Small intestine (tissue), 7 donors: ENCODE results near the gene RPS6KA2. TPM values are rescaled to one million over a fixed set of nuclear protein-coding genes. Genes with fewer than 3 reads are reported as not detected.
A peak's percentile ranks its signal among the peaks of the same experiment; 100 is the strongest.

ENCODE experiments used
- DNase-seq, 2 donors: peaks; one replicate each; pipeline versions ENCODE4 v3.0.0 to v3.0.0-alpha.2; 2013
- FAIRE-seq: peaks from 2 replicates; lab custom pipeline; 2012; peaks lifted over from hg19 to GRCh38; lab: Jason Lieb, UNC
- H3K27ac ChIP-seq, 3 donors: one replicate each; pipeline ENCODE4 v1.5.1; 2013; ENCODE audit warnings: low read length in 2 of 3, mild to moderate bottlenecking in 2 of 3, control low read depth in 1 of 3, inconsistent platforms in 1 of 3, low read depth in 1 of 3, moderate library complexity in 1 of 3
- H3K27me3 ChIP-seq, 3 donors: one replicate each; pipeline ENCODE4 v1.6.1; 2013; ENCODE audit warnings: low read length in 3 of 3, inconsistent platforms in 1 of 3; ENCODE audit not compliant: control insufficient read depth in 3 of 3, insufficient read depth in 3 of 3
- H3K36me3 ChIP-seq, 3 donors: one replicate each; pipeline ENCODE4 v1.6.1; 2013; ENCODE audit warnings: low read length in 3 of 3, inconsistent platforms in 1 of 3, low read depth in 1 of 3, mild to moderate bottlenecking in 1 of 3, moderate library complexity in 1 of 3; ENCODE audit not compliant: control insufficient read depth in 3 of 3, insufficient read depth in 2 of 3
- H3K4me1 ChIP-seq, 3 donors: one replicate each; pipeline ENCODE4 v1.6.1; 2013; ENCODE audit warnings: low read length in 2 of 3, inconsistent platforms in 1 of 3, low read depth in 1 of 3, mild to moderate bottlenecking in 1 of 3, moderate library complexity in 1 of 3; ENCODE audit not compliant: control insufficient read depth in 3 of 3, insufficient read depth in 2 of 3
- H3K4me3 ChIP-seq, 3 donors: one replicate each; pipeline ENCODE4 v1.5.1; 2013; ENCODE audit warnings: low read length in 3 of 3, control low read depth in 1 of 3, inconsistent platforms in 1 of 3, low read depth in 1 of 3, mild to moderate bottlenecking in 1 of 3, moderate library complexity in 1 of 3
- H3K9me3 ChIP-seq, 2 donors: one replicate each; pipeline ENCODE4 v1.6.1; 2013; ENCODE audit warnings: low read depth in 1 of 2, low read length in 1 of 2; ENCODE audit not compliant: control insufficient read depth in 2 of 2, insufficient read depth in 1 of 2
- WGBS, 3 donors: extraction: QIAGEN DNeasy Blood & Tissue Kit; methylation state at CpG; one replicate each; pipeline ENCODE4 v1.1.7; 2013; 5-methylcytosine and 5-hydroxymethylcytosine counted together
- polyA plus RNA-seq, 4 donors: library from polyadenylated mRNA; stranded (reverse) in 3 of 4; unstranded in 1 of 4; fragments of 200-250 nt in 3 of 4; fragments of 120-200 nt in 1 of 4; gene quantifications; one replicate each; pipeline versions ENCODE4 v1.2.1 to v1.2.3, GENCODE V29; 2013
- donor health status: healthy with polysubstance abuse.
- donor health status: control.
- donor health status: control.
- donor health status: Bipolar disorder and iron deficiency.
- donor health status: healthy.

The RPS6KA2 gene
- polyA plus RNA-seq, 4 donors, result 3.1 to 21.9 (median 7.3) TPM

DNA sequence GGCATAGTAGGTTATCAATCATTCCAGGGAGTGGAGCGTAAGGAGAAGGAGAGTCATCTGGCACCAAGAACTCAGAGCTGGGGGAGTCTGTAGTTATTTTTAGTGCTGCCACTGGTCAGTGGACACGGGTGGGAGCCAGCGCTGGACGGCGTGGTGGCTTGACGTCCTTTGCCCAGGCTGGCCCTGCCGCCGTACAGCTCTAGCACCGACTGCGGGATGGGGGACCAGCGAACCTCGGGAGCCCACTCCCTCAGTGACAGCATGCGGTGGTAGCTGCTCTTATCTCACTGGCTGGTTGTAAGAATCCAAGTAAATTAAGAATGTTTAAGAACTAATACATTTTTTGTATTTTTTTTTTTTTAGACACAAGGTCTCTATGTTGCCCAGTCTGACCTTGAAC, 32.5 kb upstream of the RPS6KA2 start:
- H3K4me1 ChIP-seq, result peaks cover 0 to 3% (median 0%) of the 10 kb centered on the region in 3 donors
- FAIRE-seq (no peak), DNase-seq (no peak)
- no peaks in the 10 kb centered on the region for H3K9me3 ChIP-seq
- no peak overlapping the region for H3K27ac ChIP-seq
- H3K4me3 ChIP-seq, result no peak overlapping the region
- no peaks in the 10 kb centered on the region for H3K36me3 ChIP-seq
- H3K27me3 ChIP-seq, result peaks cover 0 to 18% (median 0%) of the 10 kb centered on the region in 3 donors
- 90 to 96% (median 90%) methylated on average over 13 of the region's 13 CpGs for whole genome bisulfite sequencing, 3 donors

GRCh38 chr6:166658792-166659150, 31.7 kb upstream of the RPS6KA2 start:
- peak in 1 of 2 donors; percentile 62 for DNase-seq
- Histone ChIP-seq H3K4me3 (no peak overlapping the region), H3K27me3 (peaks cover 0 to 18% (median 0%) of the 10 kb centered on the region in 3 donors), H3K4me1 (peaks cover 0 to 3% (median 0%) of the 10 kb centered on the region in 3 donors), H3K36me3 (no peaks in the 10 kb centered on the region), H3K27ac (no peak overlapping the region), H3K9me3 (no peaks in the 10 kb centered on the region)
- FAIRE-seq, result no peak
- WGBS, 3 donors, result 31 to 80% (median 60%) methylated on average over 9 of the region's 9 CpGs

DNA sequence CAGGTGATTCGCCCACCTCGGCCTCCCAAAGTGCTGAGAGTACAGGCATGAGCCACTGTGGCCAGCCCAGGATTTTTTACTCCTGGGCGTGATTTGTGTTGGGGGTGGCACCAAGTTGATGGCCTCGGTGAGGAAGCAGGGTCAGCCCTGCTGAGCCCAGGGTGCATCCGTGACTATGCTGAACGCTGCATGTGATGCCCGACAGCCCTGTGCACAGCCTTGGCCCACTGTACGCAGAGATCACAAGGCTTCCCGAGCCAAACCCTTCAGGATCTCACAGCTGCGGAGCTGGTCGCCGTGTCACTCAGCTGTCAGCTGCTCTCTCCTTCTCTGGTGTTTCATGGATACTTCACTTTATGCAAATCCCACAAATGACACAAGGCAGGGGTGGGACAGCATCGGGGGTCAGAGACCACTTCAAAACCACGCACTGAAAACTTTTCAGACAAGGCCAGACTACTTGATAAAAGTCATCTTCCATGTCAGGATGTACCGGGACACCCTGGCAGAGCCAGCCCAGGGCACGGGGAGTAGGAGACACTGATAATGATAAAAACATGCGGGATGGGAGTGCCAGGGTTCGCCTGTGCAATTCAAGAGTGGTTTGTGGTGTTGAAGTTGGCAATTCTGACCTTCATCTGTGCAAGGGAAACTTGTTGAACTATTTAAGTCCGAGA, 31.2 kb upstream of the RPS6KA2 start:
- H3K4me1 ChIP-seq, result peaks cover 0 to 3% (median 0%) of the 10 kb centered on the region in 3 donors
- no peak overlapping the region for H3K27ac ChIP-seq
- no peak overlapping the region for H3K4me3 ChIP-seq
- DNase-seq (no peak), FAIRE-seq (no peak)
- 85 to 91% (median 85%) methylated on average over 19 of the region's 19 CpGs for WGBS, 3 donors
- H3K27me3 ChIP-seq, result peaks cover 0 to 18% (median 0%) of the 10 kb centered on the region in 3 donors
- no peaks in the 10 kb centered on the region for H3K36me3 ChIP-seq
- no peaks in the 10 kb centered on the region for H3K9me3 ChIP-seq

GRCh38 chr6:166657531-166657930, 30.5 kb upstream of the RPS6KA2 start:
- DNase-seq (no peak), FAIRE-seq (no peak)
- no peaks in the 10 kb centered on the region for H3K36me3 ChIP-seq
- H3K27ac ChIP-seq, result no peak overlapping the region
- no peaks in the 10 kb centered on the region for H3K9me3 ChIP-seq
- H3K27me3 ChIP-seq, result peaks cover 0 to 18% (median 0%) of the 10 kb centered on the region in 3 donors
- H3K4me3 ChIP-seq, result no peak overlapping the region
- 71 to 88% (median 78%) methylated on average over 9 of the region's 9 CpGs for WGBS, 3 donors
- peaks cover 0 to 3% (median 0%) of the 10 kb centered on the region in 3 donors for H3K4me1 ChIP-seq

- DNase-seq (peak in 1 of 2 donors; percentile 69), FAIRE-seq (no peak)
- peaks cover 0 to 18% (median 0%) of the 10 kb centered on the region in 3 donors for H3K27me3 ChIP-seq
- peaks cover 0 to 3% (median 0%) of the 10 kb centered on the region in 3 donors for H3K4me1 ChIP-seq
- H3K4me3 ChIP-seq, result no peak overlapping the region
- no peaks in the 10 kb centered on the region for H3K9me3 ChIP-seq
- H3K36me3 ChIP-seq, result no peaks in the 10 kb centered on the region
- H3K27ac ChIP-seq, result no peak overlapping the region
- 12 to 40% (median 22%) methylated on average over 33 to 34 of the region's 34 CpGs for WGBS, 3 donors
Measured at GRCh38 chr6:166656230-166657151, 29.4 kb upstream of the RPS6KA2 start.

DNA sequence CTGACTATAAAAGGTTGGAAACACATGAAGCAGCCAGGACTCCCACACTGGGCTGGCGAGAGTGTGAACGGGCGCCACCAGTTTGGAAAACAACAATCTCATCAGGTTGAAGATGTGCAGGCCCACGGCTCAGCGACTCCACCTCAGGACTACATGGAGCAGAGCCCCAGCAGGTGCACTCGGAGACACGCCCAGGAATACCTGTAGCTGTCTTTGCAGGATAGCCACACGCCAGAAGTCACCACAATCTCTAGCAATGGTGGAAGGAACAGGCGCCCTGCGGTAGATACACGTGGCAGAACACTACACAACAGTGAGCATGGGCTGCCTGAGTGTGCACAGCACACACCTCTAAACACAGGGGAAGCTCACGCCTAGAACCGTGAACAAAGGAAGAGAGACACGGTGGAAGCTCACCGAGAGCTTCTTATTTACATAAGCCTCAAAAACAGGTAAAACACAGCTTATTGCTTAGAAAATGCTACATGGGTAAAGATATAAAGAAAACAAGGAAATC, 28.7 kb upstream of the RPS6KA2 start:
- Histone ChIP-seq H3K27ac (no peak overlapping the region), H3K36me3 (no peaks in the 10 kb centered on the region), H3K9me3 (no peaks in the 10 kb centered on the region), H3K4me1 (peaks cover 0 to 3% (median 0%) of the 10 kb centered on the region in 3 donors), H3K27me3 (peaks cover 0 to 18% (median 0%) of the 10 kb centered on the region in 3 donors), H3K4me3 (no peak overlapping the region)
- peak in 1 of 2 donors; percentile 29 for DNase-seq
- no peak for FAIRE-seq
- WGBS, 3 donors, result 15 to 65% (median 50%) methylated on average over 15 of the region's 15 CpGs

DNA sequence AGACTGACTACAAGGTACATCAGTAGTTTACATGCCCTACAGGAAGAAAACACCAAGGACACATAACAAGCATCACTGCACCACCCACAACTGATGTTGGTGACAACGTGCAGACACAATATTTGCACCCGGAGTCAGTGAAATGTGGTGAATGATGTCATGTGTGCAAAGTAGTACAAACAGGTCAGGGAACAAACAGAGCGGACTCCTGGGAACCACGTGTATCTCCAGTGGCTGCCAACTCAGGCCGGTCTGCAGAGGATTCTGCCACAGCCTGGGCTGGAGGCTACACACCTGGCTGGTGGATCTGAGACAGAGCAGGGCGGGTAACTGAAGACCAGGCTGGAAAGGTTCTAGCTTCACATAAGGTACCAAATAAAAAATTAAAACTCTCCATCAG, 28.2 kb upstream of the RPS6KA2 start:
- 79 to 81% (median 80%) methylated on average over 6 of the region's 6 CpGs for WGBS, 3 donors

GRCh38 chr6:166654573-166654972, 27.5 kb upstream of the RPS6KA2 start:
- H3K27me3 ChIP-seq, result peaks cover 0 to 18% (median 0%) of the 10 kb centered on the region in 3 donors

More for the DNA sequence above, 28.2 kb upstream of the RPS6KA2 start:
- peaks cover 0 to 3% (median 0%) of the 10 kb centered on the region in 3 donors for H3K4me1 ChIP-seq
- no peak overlapping the region for H3K4me3 ChIP-seq
- DNase-seq, result no peak
- H3K36me3 ChIP-seq, result no peaks in the 10 kb centered on the region
- H3K9me3 ChIP-seq, result no peaks in the 10 kb centered on the region
- H3K27ac ChIP-seq, result no peak overlapping the region
- no peak for FAIRE-seq
- H3K27me3 ChIP-seq, result peaks cover 0 to 18% (median 0%) of the 10 kb centered on the region in 3 donors

More at GRCh38 chr6:166654573-166654972, 27.5 kb upstream of the RPS6KA2 start:
- H3K4me3 ChIP-seq, result no peak overlapping the region
- H3K27ac ChIP-seq, result no peak overlapping the region
- no peaks in the 10 kb centered on the region for H3K36me3 ChIP-seq
- DNase-seq, result no peak
- H3K9me3 ChIP-seq, result no peaks in the 10 kb centered on the region
- H3K4me1 ChIP-seq, result peaks cover 0 to 3% (median 0%) of the 10 kb centered on the region in 3 donors
- no peak for FAIRE-seq
- 72 to 80% (median 78%) methylated on average over 7 of the region's 7 CpGs for WGBS, 3 donors
